Suprapubic skin (tissue), 4 donors: ENCODE results near the gene TAGLN2. TPM values are rescaled to one million over a fixed set of nuclear protein-coding genes. Genes with fewer than 3 reads are reported as not detected.
A peak's percentile ranks its signal among the peaks of the same experiment; 100 is the strongest.

ENCODE experiments used
- DNase-seq, 2 donors: peaks; one replicate each; pipeline ENCODE4 v3.0.0-alpha.2; 2019; ENCODE audit warnings: low spot score in 2 of 2
- H3K27ac ChIP-seq: fragments of 200-600 bp; sonication (generic); one replicate; pipeline ENCODE4 v1.5.1; 2019
- H3K27me3 ChIP-seq: fragments of 200-600 bp; sonication (generic); one replicate; pipeline ENCODE4 v1.5.1; 2019
- H3K36me3 ChIP-seq: fragments of 200-600 bp; sonication (generic); one replicate; pipeline ENCODE4 v1.5.1; 2019
- H3K4me1 ChIP-seq: fragments of 200-600 bp; sonication (generic); one replicate; pipeline ENCODE4 v1.5.1; 2019
- H3K4me3 ChIP-seq: fragments of 200-600 bp; sonication (generic); one replicate; pipeline ENCODE4 v1.5.1; 2019; ENCODE audit warnings: mild to moderate bottlenecking
- H3K9me3 ChIP-seq: fragments of 200-600 bp; sonication (generic); one replicate; pipeline ENCODE4 v1.5.1; 2019
- CTCF ChIP-seq, 2 donors: fragments of 200-600 bp in 1 of 2; fragments of 450-650 bp in 1 of 2; sonication (generic) in 1 of 2; IDR thresholded peaks; one replicate each; pipeline ENCODE4 v1.5.1; 2016 to 2019; ENCODE audit warnings: antibody characterized with exemption in 2 of 2, mild to moderate bottlenecking in 1 of 2, moderate library complexity in 1 of 2
- EP300 ChIP-seq: sonication (generic); formaldehyde crosslinking; IDR thresholded peaks from one replicate; pipeline ENCODE4 v1.6.1; 2017; ENCODE audit warnings: antibody characterized with exemption
- POLR2A ChIP-seq, 2 donors: fragments of 450-650 bp; IDR thresholded peaks; one replicate each; pipeline ENCODE4 v1.6.1; 2017; ENCODE audit warnings: antibody characterized with exemption in 2 of 2, mild to moderate bottlenecking in 2 of 2, moderate library complexity in 2 of 2
- POLR2AphosphoS5 ChIP-seq, 3 donors: sonication (generic); formaldehyde crosslinking; IDR thresholded peaks; one replicate each; pipeline ENCODE4 v1.6.1; 2017; ENCODE audit warnings: antibody characterized with exemption in 3 of 3
- WGBS: methylation state at CpG from one replicate; pipeline ENCODE4 v1.1.5; 2018; 5-methylcytosine and 5-hydroxymethylcytosine counted together
- total RNA-seq, 4 donors: library from RNA; depleted of rRNA; stranded (reverse); fragments of >200 nt; gene quantifications; one replicate each; pipeline ENCODE4 v1.1.0, GENCODE V29; 2016

TAGLN2 gene
- total RNA-seq, 4 donors from 2014 or later = 281 to 427 (median 338) TPM

- peaks cover 38% of the 10 kb centered on the region for H3K4me1 ChIP-seq
- no peaks in the 10 kb centered on the region for H3K36me3 ChIP-seq
- no peaks in the 10 kb centered on the region for H3K9me3 ChIP-seq
- no peak for TF ChIP-seq POLR2A (IDR thresholded peaks at IDR 0.05)
- TF ChIP-seq CTCF (IDR thresholded peaks at IDR 0.05) = no peak
- no peak for TF ChIP-seq EP300
- no peak for TF ChIP-seq POLR2AphosphoS5 (IDR thresholded peaks at IDR 0.05)
- no peak overlapping the region for H3K4me3 ChIP-seq
- WGBS = 78% methylated on average over 4 of the region's 4 CpGs
- peaks cover 5% of the 10 kb centered on the region for H3K27me3 ChIP-seq
- DNase-seq = peak in 1 of 2 donors; percentile 62
- H3K27ac ChIP-seq = no peak overlapping the region
These were observed 24.7 kb upstream of the TAGLN2 start for GRCh38 chr1:159949981-159950381.

GRCh38 chr1:159949123-159949522 is 23.8 kb upstream of the TAGLN2 start:
- H3K9me3 ChIP-seq = no peaks in the 10 kb centered on the region
- no peak overlapping the region for H3K4me3 ChIP-seq
- H3K27ac ChIP-seq = no peak overlapping the region
- H3K27me3 ChIP-seq = peaks cover 5% of the 10 kb centered on the region
- 51% methylated on average over 6 of the region's 6 CpGs for WGBS
- H3K4me1 ChIP-seq = peaks cover 47% of the 10 kb centered on the region
- no peak for TF ChIP-seq POLR2A (IDR thresholded peaks at IDR 0.05)
- no peak for TF ChIP-seq POLR2AphosphoS5 (IDR thresholded peaks at IDR 0.05)
- no peak for TF ChIP-seq CTCF (IDR thresholded peaks at IDR 0.05)
- no peak for TF ChIP-seq EP300
- no peaks in the 10 kb centered on the region for H3K36me3 ChIP-seq
- peak in 1 of 2 donors; percentile 60 for DNase-seq

- H3K27ac ChIP-seq = no peak overlapping the region
- TF ChIP-seq POLR2A (IDR thresholded peaks at IDR 0.05) (no peak), CTCF (IDR thresholded peaks at IDR 0.05) (no peak), POLR2AphosphoS5 (IDR thresholded peaks at IDR 0.05) (no peak), EP300 (no peak)
- no peaks in the 10 kb centered on the region for H3K36me3 ChIP-seq
- DNase-seq = no peak
- peaks cover 4% of the 10 kb centered on the region for H3K27me3 ChIP-seq
- peaks cover 59% of the 10 kb centered on the region for H3K4me1 ChIP-seq
- no peaks in the 10 kb centered on the region for H3K9me3 ChIP-seq
- 75% methylated on average over 1 of the region's 1 CpG for WGBS
- no peak overlapping the region for H3K4me3 ChIP-seq
These were observed 22.6 kb upstream of the TAGLN2 start for GRCh38 chr1:159947942-159948341.

GRCh38 chr1:159946242-159947187 is 21.2 kb upstream of the TAGLN2 start:
- no peaks in the 10 kb centered on the region for H3K36me3 ChIP-seq
- H3K27ac ChIP-seq = peak overlapping the region; percentile 68
- 42% methylated on average over 9 of the region's 9 CpGs for WGBS
- H3K27me3 ChIP-seq = peaks cover 9% of the 10 kb centered on the region
- peak overlapping the region; percentile 58 for H3K4me3 ChIP-seq
- no peaks in the 10 kb centered on the region for H3K9me3 ChIP-seq
- TF ChIP-seq CTCF (IDR thresholded peaks at IDR 0.05) (no peak), POLR2AphosphoS5 (IDR thresholded peaks at IDR 0.05) (no peak), POLR2A (IDR thresholded peaks at IDR 0.05) (no peak), EP300 (no peak)
- peak in 1 of 2 donors; percentile 55 for DNase-seq
- peaks cover 71% of the 10 kb centered on the region for H3K4me1 ChIP-seq

- Histone ChIP-seq H3K4me1 (peaks cover 80% of the 10 kb centered on the region), H3K27ac (peak within 1 kb of the TSS; percentile 89), H3K9me3 (no peaks in the 10 kb centered on the region), H3K27me3 (peaks cover 10% of the 10 kb centered on the region), H3K36me3 (no peaks in the 10 kb centered on the region), H3K4me3 (peak within 1 kb of the TSS; percentile 58)
- TF ChIP-seq POLR2A (IDR thresholded peaks at IDR 0.05) (no peak), CTCF (IDR thresholded peaks at IDR 0.05) (peak in 1 of 2 donors; percentile 50), EP300 (no peak), POLR2AphosphoS5 (IDR thresholded peaks at IDR 0.05) (peak in 2 of 3 donors; percentile 27 to 80)
- 1% methylated on average over 30 of the region's 58 CpGs for WGBS
- DNase-seq = peak; percentile 86 to 87
These were observed 20.4 kb upstream of the TAGLN2 start, which contains the start of gene IGSF9 for GRCh38 chr1:159945483-159946241. IGSF9 (minus strand) TSS chr1:159945613; CDS start chr1:159943454, 2,159 bp downstream.
